K562 (cell line): ENCODE measurements around the gene PRDM15. TPM values are rescaled to one million over a fixed set of nuclear protein-coding genes. Genes with fewer than 3 reads are reported as not detected.
A peak's percentile ranks its signal among the peaks of the same experiment; 100 is the strongest.

Experiments
- ARID2 ChIP-seq: fragments of 450-650 bp; IDR thresholded peaks from 2 replicates; pipeline ENCODE4 v1.6.1; 2017; ENCODE audit warnings: antibody characterized with exemption, mild to moderate bottlenecking
- BRCA1 ChIP-seq, 2 experiments: fragments of 450-650 bp in 1 of 2; sonication (generic) in 1 of 2; formaldehyde crosslinking in 1 of 2; IDR thresholded peaks; 2 replicates each; pipeline versions ENCODE4 v1.5.0 to v1.6.1; 2017 to 2020; ENCODE audit warnings: mild to moderate bottlenecking in 1 of 2, missing genetic modification reagents in 1 of 2
- CBX2 ChIP-seq: fragments of 200-600 bp; sonication (generic); IDR thresholded peaks from one replicate; pipeline ENCODE4 v1.6.1; 2012; ENCODE audit warnings: mild to moderate bottlenecking, low read length, inconsistent platforms; ENCODE audit not compliant: insufficient read depth, poor library complexity, severe bottlenecking
- CREM ChIP-seq: IDR thresholded peaks from 2 replicates; pipeline ENCODE4 v1.6.1; 2014; ENCODE audit warnings: antibody characterized with exemption, low read depth
- DIDO1 ChIP-seq: fragments of 450-650 bp; IDR thresholded peaks from 2 replicates; pipeline ENCODE4 v1.6.1; 2016; ENCODE audit warnings: low read depth, missing biosample characterization, missing genetic modification characterization
- JUN ChIP-seq, 2 experiments: sonication (generic) in 1 of 2; formaldehyde crosslinking in 1 of 2; IDR thresholded peaks; 2 replicates each; pipeline versions ENCODE4 v1.6.1 to v1.8.0; 2012 to 2022; ENCODE audit warnings: borderline replicate concordance in 2 of 2, mild to moderate bottlenecking in 2 of 2, improper control_type of control experiment in 1 of 2, low read depth in 1 of 2, low read length in 1 of 2, missing genetic modification reagents in 1 of 2
- LARP7 ChIP-seq: fragments of 450-650 bp; IDR thresholded peaks from 2 replicates; pipeline ENCODE4 v1.6.1; 2016
- MCM2 ChIP-seq: fragments of 450-650 bp; IDR thresholded peaks from 2 replicates; pipeline ENCODE4 v1.6.1; 2017; ENCODE audit warnings: low read depth, mild to moderate bottlenecking
- PHF21A ChIP-seq: fragments of 450-650 bp; IDR thresholded peaks from 2 replicates; pipeline ENCODE4 v1.6.1; 2017; ENCODE audit warnings: low read depth, borderline replicate concordance
- PHTF2 ChIP-seq: fragments of 250-450 bp; sonication (Bioruptor Pico); IDR thresholded peaks from 2 replicates; pipeline ENCODE4 v1.5.0; 2021; ENCODE audit warnings: mild to moderate bottlenecking
- SMAD1 ChIP-seq: fragments of 150-350 bp; IDR thresholded peaks from 2 replicates; pipeline ENCODE4 v1.6.1; 2014; ENCODE audit warnings: low read length, low read depth; ENCODE audit not compliant: partially characterized antibody
- TEAD1 ChIP-seq, 2 experiments: fragments of 450-650 bp in 1 of 2; sonication (generic) in 1 of 2; formaldehyde crosslinking; IDR thresholded peaks; 2 replicates each; pipeline versions ENCODE4 v1.4.0 to v1.8.0; 2020 to 2022; ENCODE audit warnings: mild to moderate bottlenecking in 2 of 2, missing genetic modification reagents in 1 of 2
- ZFX ChIP-seq: sonication (generic); formaldehyde crosslinking; IDR thresholded peaks from 2 replicates; pipeline ENCODE4 v1.8.0; 2022; ENCODE audit warnings: mild to moderate bottlenecking, missing genetic modification reagents, moderate library complexity
- ZNF134 ChIP-seq: fragments of 250-450 bp; sonication (Bioruptor Pico); conservative IDR thresholded peaks from 2 replicates; pipeline ENCODE4 v1.4.0; 2020
- ZNF324 ChIP-seq: fragments of 250-450 bp; sonication (Bioruptor Pico); IDR thresholded peaks from 2 replicates; pipeline ENCODE4 v1.4.0; 2020; ENCODE audit warnings: mild to moderate bottlenecking
- ZNF408 ChIP-seq: fragments of 250-450 bp; sonication (Bioruptor Pico); IDR thresholded peaks from 2 replicates; pipeline ENCODE4 v1.4.0; 2020; ENCODE audit warnings: low read depth, mild to moderate bottlenecking, moderate library complexity
- ZNF444 ChIP-seq: fragments of 250-450 bp; sonication (Bioruptor Pico); IDR thresholded peaks from 2 replicates; pipeline ENCODE4 v1.4.0; 2020; ENCODE audit warnings: mild to moderate bottlenecking, moderate library complexity
- polyA plus RNA-seq, 8 experiments: library from polyadenylated mRNA; depleted of rRNA in 4 of 8; stranded (reverse) in 5 of 8; unstranded in 3 of 8; fragments of >200 nt; fragmentation: Nextera tagmentation in 2 of 8; fragmentation: Illumina TruSeq in 1 of 8; extraction: Ambion mirVana in 2 of 8; extraction: Trizol in 1 of 8; gene quantifications; 2 replicates each; pipeline versions ENCODE4 v1.2.1 to v1.2.3, GENCODE V29; 2011 to 2014; ENCODE audit warnings: inconsistent platforms in 1 of 8, missing spikeins in 1 of 8
- total RNA-seq, 7 experiments: library from RNA; depleted of rRNA in 6 of 7; stranded (reverse); fragments of >200 nt in 6 of 7; fragmentation: Illumina TruSeq in 2 of 7; extraction: Trizol in 2 of 7; gene quantifications; 2 replicates each; pipeline versions ENCODE4 v1.2.1 to v1.2.3, GENCODE V29; 2011 to 2021; ENCODE audit warnings: low replicate concordance in 1 of 7
- TF ChIP-seq, protein P1 (sequence below): fragments of 250-450 bp; sonication (Bioruptor Pico); IDR thresholded peaks from 2 replicates; pipeline ENCODE4 v1.8.0; 2022; ENCODE audit warnings: inconsistent platforms
- TF ChIP-seq, protein P2 (sequence below): sonication (generic); formaldehyde crosslinking; IDR thresholded peaks from 2 replicates; pipeline ENCODE4 v1.8.1; 2022; ENCODE audit warnings: missing genetic modification reagents
- TF ChIP-seq, protein P3 (sequence below): fragments of 450-650 bp; IDR thresholded peaks from 2 replicates; pipeline ENCODE4 v1.6.1; 2016
- TF ChIP-seq, protein P4 (sequence below): fragments of 250-450 bp; sonication (Bioruptor Pico); IDR thresholded peaks from 2 replicates; pipeline ENCODE4 v1.5.0; 2021
- TF ChIP-seq, protein P5 (sequence below): fragments of 250-450 bp; sonication (Bioruptor Pico); IDR thresholded peaks from 2 replicates; pipeline ENCODE4 v1.8.0; 2021; ENCODE audit warnings: borderline replicate concordance, mild to moderate bottlenecking, moderate library complexity; ENCODE audit not compliant: poor library complexity, severe bottlenecking

The PRDM15 gene
- total and polyA plus RNA-seq, 9 of the 15 experiments (the other 6 are each of a cell fraction or from before 2014, with no cell fraction given), result 0.93 to 9.2 (median 6.2) TPM

DNA sequence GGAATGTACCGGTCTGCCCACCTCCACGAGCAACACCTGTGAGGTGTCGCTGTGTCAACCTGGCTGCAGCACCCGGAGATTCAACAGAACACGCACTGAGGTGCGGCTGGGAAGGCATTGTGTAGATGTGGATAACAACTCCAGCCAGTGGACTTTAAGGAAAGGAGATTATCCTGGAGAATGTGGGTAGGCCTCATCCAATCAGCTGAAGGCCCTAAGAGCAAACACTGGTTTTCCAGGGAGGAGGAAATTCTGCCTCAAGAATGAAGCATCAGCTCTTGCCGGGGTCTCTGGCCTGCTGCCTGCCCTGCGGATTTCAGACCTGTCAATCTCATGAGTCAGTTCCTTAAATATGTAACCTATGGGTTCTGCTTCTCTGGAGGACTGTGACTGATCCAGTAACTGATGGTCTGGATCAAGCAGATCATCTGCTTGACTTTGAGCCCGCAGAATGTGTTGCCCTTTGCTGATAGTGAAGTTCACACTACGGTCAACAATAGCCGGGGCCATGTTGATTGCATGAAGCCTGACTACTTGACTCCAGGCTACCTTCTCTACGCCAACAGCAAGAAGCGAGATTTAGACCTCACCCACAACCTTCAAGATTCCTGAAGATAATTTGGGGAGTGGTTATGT is 15.9 kb upstream of the PRDM15 start (continued):
- TF ChIP-seq DIDO1 (tag) (no peak), ZNF408 (no peak), SMAD1 (no peak), ZFX (CRISPR knock-in tag) (0 out of 2 replicates have a peak, but pooled peaks have one; percentile 43), PHTF2 (CRISPR knock-in tag) (no peak), CREM (peak; percentile 79), PHF21A (no peak), ZNF324 (CRISPR knock-in tag) (no peak), TEAD1 (CRISPR knock-in tag; IDR thresholded peaks at IDR 0.05) (peak; percentile 40 to 90; a peak in 3 of 4 replicates), ARID2 (no peak), MCM2 (no peak), LARP7 (no peak), BRCA1 (IDR thresholded peaks at IDR 0.05) (no peak), BRCA1 (CRISPR knock-in tag; IDR thresholded peaks at IDR 0.05) (no peak), ZNF134 (CRISPR knock-in tag) (no peak), ZNF444 (CRISPR knock-in tag) (no peak), CBX2 (no peak), JUN (IDR thresholded peaks at IDR 0.05; ENCODE audit: borderline replicate concordance, low read depth, low read length) (peak; percentile 10; the same call in 1 of the 2 replicates), JUN (CRISPR knock-in tag; IDR thresholded peaks at IDR 0.05; ENCODE audit: borderline replicate concordance) (no peak)
- TF ChIP-seq, protein P1, sequence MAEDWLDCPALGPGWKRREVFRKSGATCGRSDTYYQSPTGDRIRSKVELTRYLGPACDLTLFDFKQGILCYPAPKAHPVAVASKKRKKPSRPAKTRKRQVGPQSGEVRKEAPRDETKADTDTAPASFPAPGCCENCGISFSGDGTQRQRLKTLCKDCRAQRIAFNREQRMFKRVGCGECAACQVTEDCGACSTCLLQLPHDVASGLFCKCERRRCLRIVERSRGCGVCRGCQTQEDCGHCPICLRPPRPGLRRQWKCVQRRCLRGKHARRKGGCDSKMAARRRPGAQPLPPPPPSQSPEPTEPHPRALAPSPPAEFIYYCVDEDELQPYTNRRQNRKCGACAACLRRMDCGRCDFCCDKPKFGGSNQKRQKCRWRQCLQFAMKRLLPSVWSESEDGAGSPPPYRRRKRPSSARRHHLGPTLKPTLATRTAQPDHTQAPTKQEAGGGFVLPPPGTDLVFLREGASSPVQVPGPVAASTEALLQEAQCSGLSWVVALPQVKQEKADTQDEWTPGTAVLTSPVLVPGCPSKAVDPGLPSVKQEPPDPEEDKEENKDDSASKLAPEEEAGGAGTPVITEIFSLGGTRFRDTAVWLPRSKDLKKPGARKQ (CRISPR knock-in tag), result no peak
- TF ChIP-seq, protein P2, sequence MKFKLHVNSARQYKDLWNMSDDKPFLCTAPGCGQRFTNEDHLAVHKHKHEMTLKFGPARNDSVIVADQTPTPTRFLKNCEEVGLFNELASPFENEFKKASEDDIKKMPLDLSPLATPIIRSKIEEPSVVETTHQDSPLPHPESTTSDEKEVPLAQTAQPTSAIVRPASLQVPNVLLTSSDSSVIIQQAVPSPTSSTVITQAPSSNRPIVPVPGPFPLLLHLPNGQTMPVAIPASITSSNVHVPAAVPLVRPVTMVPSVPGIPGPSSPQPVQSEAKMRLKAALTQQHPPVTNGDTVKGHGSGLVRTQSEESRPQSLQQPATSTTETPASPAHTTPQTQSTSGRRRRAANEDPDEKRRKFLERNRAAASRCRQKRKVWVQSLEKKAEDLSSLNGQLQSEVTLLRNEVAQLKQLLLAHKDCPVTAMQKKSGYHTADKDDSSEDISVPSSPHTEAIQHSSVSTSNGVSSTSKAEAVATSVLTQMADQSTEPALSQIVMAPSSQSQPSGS (CRISPR knock-in tag), result no peak
- TF ChIP-seq, protein P3, sequence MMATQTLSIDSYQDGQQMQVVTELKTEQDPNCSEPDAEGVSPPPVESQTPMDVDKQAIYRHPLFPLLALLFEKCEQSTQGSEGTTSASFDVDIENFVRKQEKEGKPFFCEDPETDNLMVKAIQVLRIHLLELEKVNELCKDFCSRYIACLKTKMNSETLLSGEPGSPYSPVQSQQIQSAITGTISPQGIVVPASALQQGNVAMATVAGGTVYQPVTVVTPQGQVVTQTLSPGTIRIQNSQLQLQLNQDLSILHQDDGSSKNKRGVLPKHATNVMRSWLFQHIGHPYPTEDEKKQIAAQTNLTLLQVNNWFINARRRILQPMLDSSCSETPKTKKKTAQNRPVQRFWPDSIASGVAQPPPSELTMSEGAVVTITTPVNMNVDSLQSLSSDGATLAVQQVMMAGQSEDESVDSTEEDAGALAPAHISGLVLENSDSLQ, result peak; percentile 96
- TF ChIP-seq, protein P4, sequence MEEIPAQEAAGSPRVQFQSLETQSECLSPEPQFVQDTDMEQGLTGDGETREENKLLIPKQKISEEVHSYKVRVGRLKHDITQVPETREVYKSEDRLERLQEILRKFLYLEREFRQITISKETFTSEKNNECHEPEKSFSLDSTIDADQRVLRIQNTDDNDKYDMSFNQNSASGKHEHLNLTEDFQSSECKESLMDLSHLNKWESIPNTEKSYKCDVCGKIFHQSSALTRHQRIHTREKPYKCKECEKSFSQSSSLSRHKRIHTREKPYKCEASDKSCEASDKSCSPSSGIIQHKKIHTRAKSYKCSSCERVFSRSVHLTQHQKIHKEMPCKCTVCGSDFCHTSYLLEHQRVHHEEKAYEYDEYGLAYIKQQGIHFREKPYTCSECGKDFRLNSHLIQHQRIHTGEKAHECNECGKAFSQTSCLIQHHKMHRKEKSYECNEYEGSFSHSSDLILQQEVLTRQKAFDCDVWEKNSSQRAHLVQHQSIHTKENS, result no peak
- TF ChIP-seq, protein P5, sequence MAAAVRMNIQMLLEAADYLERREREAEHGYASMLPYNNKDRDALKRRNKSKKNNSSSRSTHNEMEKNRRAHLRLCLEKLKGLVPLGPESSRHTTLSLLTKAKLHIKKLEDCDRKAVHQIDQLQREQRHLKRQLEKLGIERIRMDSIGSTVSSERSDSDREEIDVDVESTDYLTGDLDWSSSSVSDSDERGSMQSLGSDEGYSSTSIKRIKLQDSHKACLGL, result no peak
